ENCODE results near the gene AMZ2.
"Not testable (repeated sequence)": the region's sequence is repeated elsewhere in the genome, so short reads cannot be mapped to it uniquely, and the experiment has no call there.

GRCh38 chr17:68263101-68263681 is 15.3 kb downstream of the AMZ2 start:
- TF ChIP-seq POLR2A, EP300 (IDR thresholded peaks at IDR 0.05): not testable (repeated sequence)
- peak in 4 of 7 experiments; percentile 49 to 66 (median 50) for TF ChIP-seq CTCF (IDR thresholded peaks at IDR 0.05)
